Measurements from ENCODE around the gene LY6G6C.

Gene LY6G6C

GRCh38 chr6:31691564-31692108 is 29.9 kb downstream of the LY6G6C start:
- no peak for DNase-seq (ENCODE audit: low read depth, low spot score)
- H3K4me3 ChIP-seq (ENCODE audit: low read length), result no peak overlapping the region

DNA sequence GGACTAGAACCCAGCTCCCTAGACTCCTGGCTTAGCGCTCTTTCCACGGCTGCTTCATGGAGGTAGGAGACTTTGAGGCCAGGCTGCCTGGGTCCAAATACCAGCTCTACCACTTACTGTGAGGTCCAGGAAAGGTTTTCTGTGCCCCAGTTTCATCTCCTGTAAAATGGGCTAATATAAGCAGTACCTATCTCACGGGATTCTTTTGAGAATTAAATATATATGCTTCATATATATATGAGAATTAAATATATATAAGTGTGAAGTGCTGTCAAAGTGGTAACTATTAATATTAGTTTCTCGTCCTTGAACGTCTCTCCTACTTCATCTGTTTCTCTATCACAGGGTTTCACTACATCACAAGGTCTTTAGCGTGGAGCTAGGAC is 30.5 kb downstream of the LY6G6C start:
- H3K4me3 ChIP-seq (ENCODE audit: low read length), result no peak overlapping the region
- DNase-seq (ENCODE audit: low read depth, low spot score), result no peak

DNA sequence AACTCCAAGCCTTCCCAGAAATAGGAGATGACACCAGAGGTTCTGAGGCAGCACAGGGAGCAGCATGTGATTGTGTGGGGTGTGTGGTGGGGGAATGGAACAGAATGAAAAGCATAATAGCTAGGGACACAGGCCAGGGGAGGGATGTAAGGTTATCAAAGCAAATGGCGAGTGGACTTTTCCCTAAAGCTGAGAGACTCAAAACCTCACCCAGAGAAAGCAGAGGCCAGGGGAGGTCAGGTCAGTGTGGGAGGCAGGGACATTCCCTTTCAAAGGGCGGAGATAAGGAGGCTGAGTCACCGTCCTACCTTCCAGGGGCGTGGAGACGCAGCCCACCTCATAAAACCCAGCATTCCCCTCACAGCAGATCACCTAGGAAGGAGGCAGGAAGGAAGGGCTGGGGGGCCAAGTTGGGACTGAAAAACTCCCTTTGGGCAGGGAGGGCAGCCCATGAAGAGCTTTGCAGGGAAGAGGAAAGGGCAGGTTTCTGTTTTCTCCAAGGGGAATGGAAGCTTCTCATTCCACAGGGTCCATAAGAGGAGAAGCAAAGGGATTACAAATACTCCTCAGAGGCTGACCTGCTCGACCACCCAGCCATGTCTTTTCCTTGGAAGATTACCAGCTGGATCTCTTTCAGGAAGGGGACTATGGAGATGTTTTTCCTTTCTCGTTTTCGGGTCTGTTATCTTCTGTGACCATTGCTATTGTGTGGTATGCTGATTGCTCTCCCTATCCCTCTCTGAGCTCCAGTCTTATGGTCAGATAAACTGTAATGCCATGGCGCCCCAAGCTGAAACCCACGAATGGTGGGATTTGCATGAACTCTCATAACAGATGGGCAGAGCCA is 31.1 kb downstream of the LY6G6C start:
- no peak for DNase-seq (ENCODE audit: low read depth, low spot score)
- H3K4me3 ChIP-seq (ENCODE audit: low read length), result no peak overlapping the region

DNA sequence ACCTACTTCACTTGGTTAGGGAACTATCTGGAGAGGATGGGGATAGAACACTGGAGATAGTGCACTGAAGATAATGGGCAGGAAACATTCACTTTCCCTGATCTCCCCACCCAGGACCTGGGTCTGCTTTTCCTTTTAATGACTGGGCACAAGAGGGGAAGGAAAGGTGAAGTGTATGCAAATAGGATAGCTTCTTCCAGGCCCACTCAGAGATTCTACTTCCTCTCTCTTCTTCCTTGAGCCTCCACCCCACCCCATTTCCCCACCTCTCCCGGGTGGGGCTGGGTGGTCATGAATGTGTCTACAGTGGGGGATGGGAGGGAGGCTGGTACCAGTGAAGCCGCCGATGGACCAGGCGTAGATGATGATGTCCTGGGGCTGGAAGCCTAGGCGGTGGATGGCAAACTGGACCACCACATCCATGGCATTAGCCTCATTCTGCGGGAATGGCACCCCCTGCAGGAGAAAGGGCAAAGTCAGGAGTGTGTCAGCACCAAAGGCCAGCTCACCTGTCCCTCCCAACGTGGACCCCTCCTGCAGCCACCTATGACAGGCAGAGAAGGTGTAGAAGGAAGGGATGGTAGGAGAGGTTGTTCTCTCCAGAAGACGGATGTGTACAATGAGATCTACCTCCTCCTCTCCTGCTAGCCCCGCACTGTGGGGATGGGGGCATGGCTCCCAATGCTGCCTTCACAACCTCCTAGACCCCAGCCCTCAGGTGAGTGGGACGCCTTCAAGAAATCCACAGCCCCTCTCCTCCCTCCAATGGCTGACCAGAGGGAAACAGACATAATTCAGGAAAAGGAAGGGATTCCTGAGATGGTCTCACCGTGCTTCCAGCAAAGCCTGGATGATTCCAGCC is 32.1 kb downstream of the LY6G6C start:
- no peak for DNase-seq (ENCODE audit: low read depth, low spot score)
- H3K4me3 ChIP-seq (ENCODE audit: low read length), result no peak overlapping the region

- DNase-seq (ENCODE audit: low read depth, low spot score), result no peak
- no peak overlapping the region for H3K4me3 ChIP-seq (ENCODE audit: low read length)
Observed at GRCh38 chr6:31687860-31688693, 33.5 kb downstream of the LY6G6C start.

DNA sequence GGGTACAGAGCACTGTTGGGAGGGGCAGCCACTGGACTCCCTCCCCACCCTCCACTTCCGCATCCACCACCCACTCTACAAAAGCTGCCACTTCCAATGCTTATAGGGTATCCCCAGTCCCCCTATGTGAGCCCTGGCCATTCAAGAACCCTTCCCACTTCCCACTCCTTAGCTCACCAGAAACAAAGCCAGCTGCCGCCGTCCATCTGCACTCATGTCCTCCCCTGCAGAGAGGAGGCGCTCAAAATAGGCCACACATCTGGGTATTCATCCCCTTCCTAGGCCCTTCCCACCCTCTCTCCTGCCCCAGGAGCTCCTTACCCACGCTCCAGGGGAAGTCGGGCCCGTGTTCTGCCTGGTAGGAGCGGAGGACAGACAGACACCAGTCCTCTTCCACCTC is 34.2 kb downstream of the LY6G6C start:
- H3K4me3 ChIP-seq (ENCODE audit: low read length), result no peak overlapping the region
- DNase-seq (ENCODE audit: low read depth, low spot score), result no peak

GRCh38 chr6:31686483-31686882 is 35.1 kb downstream of the LY6G6C start:
- H3K4me3 ChIP-seq (ENCODE audit: low read length), result no peak overlapping the region
- no peak for DNase-seq (ENCODE audit: low read depth, low spot score)

GRCh38 chr6:31683591-31683990 is 38.0 kb downstream of the LY6G6C start:
- no peak for DNase-seq (ENCODE audit: low read depth, low spot score)
- no peak overlapping the region for H3K4me3 ChIP-seq (ENCODE audit: low read length)

GRCh38 chr6:31681135-31681671 is 40.3 kb downstream of the LY6G6C start:
- DNase-seq (ENCODE audit: low read depth, low spot score), result no peak
- no peak overlapping the region for H3K4me3 ChIP-seq (ENCODE audit: low read length)

DNA sequence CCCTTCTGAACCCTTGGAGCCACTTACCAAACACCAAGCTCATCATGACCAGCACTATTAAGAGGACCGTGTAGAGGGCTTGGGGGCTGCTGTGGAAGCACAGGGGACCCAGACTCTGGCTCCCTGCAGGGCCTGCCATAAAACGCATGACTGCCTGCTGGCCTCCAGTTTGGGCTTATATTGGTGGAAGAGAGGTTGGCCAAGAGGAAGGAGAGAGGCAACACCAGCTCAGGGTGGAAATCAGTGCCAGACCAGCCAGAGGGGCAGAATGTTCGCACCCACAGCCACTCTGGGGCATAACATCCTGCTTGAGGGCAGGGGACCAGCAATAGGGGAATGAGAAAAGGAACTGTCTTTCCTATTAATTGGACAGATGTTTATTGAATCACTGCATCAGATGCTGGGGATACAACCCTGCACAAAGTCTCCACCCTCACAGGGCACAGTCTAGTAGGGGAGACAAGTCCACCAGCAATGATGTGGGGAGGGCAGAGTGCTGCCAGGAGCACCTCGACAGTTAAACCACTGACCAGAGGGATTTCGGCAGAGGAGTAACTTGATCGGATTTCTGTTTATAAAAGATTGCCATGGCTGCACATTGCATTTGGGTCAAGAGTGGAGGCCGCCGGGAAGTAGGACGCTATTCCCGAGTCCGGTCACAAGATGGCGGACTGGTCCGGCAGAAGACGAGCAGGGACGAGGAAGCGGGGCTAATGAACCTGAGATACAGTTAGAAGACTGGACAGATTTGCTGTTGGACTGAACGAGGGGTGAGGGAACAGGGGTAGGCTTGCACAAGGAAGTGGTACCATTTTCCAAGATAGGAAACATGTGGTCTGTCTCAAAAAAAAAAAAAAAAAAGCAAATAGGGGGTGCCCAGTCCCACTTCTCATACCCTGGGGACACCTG is 41.1 kb downstream of the LY6G6C start, which contains the start of gene LY6G5C:
Gene LY6G5C, minus strand, starts transcription at position 842 of the 909 bp plus-strand sequence. Its CDS starts 694 bp downstream, at position 148.
- no peak for DNase-seq (ENCODE audit: low read depth, low spot score)
- no peak within 1 kb of the TSS for H3K4me3 ChIP-seq (ENCODE audit: low read length)

DNA sequence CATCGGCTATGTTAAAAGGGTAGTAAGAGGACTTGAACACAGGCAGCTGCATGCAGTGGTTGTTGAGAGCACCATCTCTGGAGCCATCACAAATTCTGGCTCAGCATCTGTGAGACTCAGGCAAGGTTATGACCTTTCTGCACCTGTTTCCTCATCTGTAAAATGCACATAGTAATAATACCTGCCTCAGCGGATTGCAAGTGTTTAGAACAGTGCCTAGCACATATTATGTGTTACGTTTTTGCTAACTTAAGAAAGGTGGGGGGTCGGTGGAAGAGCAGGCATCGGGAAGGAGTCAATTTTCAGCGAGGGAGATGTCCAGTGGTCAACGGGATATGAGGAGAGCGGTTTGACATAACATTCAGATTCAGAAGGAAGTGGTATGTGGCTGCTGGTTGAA is 43.6 kb downstream of the LY6G6C start:
- no peak for DNase-seq (ENCODE audit: low read depth, low spot score)

GRCh38 chr6:31676904-31677303 is 44.6 kb downstream of the LY6G6C start:
- no peak overlapping the region for H3K4me3 ChIP-seq (ENCODE audit: low read length)
- no peak for DNase-seq (ENCODE audit: low read depth, low spot score)

More for the DNA sequence above, 43.6 kb downstream of the LY6G6C start:
- no peak overlapping the region for H3K4me3 ChIP-seq (ENCODE audit: low read length)

DNA sequence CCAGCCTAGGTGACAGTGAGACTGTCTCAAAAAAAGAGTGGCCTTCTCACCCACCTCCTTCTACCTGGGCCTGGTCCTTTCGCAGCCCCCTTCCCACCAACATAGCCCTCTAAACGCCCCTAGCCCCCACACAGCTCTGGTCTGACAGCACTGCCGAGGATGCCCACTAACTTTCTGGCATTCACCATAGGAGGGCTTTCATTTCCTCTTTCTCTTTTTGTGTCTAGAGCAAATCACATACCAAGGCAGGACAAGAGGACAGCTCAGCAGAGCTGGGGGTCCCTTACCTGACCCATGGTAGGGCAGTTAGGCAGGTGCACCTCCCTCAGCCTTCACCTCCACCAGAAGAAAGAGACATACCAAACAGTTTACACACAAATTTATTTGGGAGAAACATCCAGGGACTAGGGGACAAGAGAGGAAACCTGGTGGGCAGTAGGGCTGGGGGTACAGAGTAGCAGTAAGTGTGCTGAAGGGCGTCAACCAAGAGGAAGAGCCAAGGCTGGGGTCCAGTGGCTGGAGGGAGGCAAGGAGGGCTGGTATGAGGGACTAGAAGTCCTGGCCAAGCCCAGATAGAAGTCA is 45.1 kb downstream of the LY6G6C start:
- H3K4me3 ChIP-seq (ENCODE audit: low read length), result no peak overlapping the region
- DNase-seq (ENCODE audit: low read depth, low spot score), result no peak

DNA sequence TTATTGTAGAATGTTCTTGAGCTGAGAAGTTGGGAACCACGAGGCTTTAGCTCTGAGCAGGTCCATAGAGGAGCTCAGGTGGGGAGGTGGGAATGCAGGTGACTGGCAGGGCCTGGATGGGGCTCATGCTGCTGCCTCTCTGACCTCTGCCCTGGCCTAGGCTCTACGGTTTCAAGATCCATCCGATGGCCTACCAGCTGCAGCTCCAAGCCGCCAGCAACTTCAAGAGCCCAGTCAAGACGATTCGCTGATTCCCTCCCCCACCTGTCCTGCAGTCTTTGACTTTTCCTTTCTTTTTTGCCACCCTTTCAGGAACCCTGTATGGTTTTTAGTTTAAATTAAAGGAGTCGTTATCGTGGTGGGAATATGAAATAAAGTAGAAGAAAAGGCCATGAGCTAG is 51.9 kb downstream of the LY6G6C start, which contains the start of gene LY6G5B:
Gene LY6G5B, plus strand, starts transcription at position 301 of the 400 bp plus-strand sequence. CDS start 975 bp downstream, outside the sequence.
- no peak within 1 kb of the TSS for H3K4me3 ChIP-seq (ENCODE audit: low read length)
- DNase-seq (ENCODE audit: low read depth, low spot score), result no peak
